HG03025 (cell line): ENCODE data around the gene HOXD1.

ENCODE experiments used
- ATAC-seq: cut with Tn5 transposase; IDR thresholded peaks from one replicate; pipeline ENCODE4 v1.9.1; 2021; ENCODE audit warnings: mild to moderate bottlenecking, moderate library complexity; ENCODE audit not compliant: unreplicated experiment, low FRiP score

The HOXD1 gene

DNA sequence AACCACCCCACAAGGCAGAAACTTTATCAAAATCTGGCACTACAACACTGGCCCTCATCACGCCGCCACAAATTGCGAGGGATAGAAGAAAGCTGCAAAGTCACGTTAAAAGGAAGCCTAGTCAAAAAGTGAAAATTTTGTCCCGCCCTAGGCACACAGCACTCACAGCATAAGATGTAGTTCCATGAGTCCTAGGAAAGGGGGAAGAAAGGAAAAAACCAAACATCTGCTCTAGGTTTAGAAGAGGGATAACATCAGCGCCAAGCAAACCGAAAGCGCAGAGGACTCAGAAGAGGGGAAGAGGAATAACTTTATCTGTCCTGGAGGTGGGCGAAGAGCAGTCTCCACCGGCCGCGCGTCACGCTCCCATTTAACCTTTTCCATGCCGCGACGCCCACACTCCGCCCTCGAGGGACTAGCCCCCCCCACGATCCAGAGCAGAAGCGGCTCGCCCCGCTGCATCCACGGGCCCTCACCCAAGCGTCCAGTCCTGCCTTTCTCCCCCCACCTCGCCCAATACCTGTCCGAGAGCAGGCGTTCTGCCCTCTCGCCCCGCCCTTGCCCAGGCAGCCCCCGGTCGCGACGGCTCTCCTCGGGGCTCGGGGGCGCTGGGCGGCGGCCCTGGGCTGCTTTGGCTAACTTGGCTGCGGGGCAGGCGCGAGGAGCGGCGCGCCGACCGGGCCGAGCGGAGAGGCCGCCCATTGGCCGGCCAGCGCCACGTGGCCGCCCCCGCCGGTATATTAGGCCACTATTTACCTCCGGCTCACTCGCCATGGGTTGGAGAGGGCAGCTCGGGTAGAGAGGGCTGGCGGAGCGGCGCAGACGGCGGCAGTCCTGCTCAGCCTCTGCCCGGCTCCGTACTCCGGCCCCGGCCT is at the start of gene HOXD1:
HOXD1 (plus strand) TSS at position 770 of the 875 bp plus-strand sequence. CDS start 134 bp downstream, outside the sequence.
- ATAC-seq, result no peak

DNA sequence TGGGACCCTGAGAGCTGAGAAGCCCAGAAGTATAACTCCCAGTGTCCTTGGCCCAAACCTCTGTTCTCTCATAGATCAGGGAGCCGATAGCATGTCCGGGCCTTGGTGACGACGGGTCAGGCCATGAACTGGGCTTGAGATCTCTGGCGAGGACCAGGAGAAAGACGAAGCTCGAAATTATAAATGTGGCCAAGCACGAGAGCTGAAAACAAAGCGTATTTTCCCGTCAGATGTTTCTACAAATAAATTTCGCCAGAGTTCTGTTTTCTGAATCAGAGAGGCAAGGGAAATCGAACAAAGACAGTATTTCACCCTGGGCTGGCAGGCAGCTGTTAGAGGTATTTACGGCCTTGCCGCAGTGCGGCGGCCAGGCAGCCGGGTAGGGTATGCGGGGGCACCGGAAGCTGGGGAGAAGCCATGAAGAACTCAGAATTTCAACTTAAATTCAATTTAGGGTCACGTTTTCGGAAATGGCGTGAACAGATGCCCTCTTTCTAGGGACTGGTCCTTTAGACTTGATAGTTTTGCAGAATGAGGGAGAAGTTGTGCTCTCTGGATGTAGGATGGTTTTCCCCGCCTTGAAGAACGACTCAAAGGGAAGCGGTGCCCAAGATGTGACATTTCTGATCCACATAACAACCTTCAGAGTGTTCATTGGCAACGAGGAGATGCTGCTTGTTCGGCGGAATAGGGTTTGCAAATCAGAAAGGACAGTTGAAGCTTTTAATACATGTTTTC is 49.4 kb upstream of the HOXD1 start:
- no peak for ATAC-seq

DNA sequence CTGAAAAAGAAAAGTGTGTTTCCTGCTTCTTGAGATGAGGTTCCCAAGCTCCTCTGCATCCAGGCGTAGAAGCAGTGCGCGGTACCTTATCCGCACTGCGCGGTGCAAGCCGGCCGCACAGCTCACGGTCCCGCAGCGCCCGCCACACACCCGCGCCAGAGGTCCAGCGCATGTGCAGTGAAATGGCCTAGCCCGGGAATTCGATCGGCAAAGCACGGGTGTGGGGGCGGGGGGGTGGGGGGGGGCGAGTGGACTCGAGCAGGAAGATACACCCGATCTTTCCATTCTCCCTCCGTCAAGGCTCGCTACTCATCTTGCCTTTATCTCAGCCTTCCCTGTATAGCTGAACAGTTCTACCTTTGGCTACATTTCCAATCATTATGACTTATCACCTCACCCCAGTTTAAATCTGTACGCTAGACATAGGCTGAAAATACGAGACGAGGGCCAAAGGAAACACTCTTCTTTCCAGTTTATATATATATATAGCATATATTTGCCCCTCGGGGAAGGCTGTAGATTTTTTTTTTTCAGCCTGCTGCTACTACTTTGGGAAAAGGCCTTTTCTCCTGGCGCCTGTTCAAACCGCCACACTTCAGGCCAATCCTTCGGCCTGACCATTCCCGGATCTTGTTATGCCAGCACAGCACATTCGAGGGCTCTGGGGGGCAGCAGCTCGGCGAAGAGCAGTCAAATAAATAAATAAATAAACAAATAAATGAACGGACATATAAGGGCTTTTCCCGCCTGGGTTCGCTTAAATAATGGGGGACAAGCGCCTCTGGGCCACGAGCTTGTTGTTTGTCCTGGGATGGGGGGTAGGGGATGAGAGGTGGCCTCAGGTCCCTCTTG is 48.6 kb upstream of the HOXD1 start:
- ATAC-seq, result no peak

DNA sequence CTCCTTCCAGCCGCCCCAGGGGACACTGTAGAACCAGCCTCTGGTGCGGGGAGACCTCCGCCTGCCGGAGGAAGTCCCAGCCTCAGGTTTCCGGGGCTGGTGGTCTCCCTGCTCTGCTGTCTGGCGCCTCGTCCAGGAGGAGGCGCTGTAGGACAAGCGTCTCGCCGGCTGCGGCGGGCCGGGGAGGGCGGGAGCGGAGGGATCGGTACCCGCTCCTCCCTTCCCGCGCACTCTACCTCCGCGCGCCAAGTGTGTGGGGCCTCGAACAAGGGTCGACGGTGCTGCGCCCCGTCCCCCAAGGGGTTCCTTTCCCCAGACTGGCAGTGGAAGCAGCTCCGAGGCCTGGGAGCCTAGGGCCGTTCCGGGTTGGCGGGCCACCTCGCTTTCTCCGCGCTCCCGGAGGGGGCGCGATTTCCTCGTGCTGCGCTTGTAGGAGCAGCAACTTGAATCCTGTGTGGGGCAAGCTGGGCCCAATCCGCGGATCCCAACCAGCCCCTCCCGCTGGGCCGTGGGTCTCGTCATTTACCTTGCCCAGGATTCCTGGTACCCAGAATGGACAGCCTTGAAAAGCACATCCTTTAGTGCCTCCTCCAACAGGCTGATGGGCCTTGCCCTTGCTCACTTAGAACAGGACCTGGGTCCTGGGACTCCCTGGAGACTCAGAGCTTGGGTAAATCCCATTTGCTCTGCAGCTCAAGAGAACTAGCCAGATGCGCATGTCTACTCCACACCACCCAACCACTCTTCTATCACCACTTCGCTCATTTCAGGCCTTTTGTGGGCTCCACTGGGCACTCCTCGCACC is 47.8 kb upstream of the HOXD1 start:
- ATAC-seq, result peak; percentile 88

DNA sequence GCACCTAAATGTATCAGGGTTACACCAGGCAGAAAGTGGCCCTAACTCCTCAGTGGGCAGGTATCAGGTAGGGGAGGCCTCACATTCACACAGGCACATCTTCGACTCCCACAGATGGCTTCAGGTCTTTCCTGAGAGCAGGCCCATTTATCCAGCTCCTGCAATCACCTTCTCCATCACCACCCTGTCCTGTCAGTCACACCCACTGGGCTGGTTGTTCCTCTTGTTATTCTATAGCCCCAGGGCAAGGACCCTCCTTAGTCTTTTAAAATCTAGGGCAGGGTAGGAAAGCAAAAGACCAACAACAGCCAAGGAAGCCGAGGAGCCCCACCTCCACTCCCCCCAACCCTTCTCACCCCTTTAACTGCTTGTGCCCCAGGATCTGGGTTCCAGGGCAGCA is 46.2 kb upstream of the HOXD1 start:
- ATAC-seq, result no peak

DNA sequence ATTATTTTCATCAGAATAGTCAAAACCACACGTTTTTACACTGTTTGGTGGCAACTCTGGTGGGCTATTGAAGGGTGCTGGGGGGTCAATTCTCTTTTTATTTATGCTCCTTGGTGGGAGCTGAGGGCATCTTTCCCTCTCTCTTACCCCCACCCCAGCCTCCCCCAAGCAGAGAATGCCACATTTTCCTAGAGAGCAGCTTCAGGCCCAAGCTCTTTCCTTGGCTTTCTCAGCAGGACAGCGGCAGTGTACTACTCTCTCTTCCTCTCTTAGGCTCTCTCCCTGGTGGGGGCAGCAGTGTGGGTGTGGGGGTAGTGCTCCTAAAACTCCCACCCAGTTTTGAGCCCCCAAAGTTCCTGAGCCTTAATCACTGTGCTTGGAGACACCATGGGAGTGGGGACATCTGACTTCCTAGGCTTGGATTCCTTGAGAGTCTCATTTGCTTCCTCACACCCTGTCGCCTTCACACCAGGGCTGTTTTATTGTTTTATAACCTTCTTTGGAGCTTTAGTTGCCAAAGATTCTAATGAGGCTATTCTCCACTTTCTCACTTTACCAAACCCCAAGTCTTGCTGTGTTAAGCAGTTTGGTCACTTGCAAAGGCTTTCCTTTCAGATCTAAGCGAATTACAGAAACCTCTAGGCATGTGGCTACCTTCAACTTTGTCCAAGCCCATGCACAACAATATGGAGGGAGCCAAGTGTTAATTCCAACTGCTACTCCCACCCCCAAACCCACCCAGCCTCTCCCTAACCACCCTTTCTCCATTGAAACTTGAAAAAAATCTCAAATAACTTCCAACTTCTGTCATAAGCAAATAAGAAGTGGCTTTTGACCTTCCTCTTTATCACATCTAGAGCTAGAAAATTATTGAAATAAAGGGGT is 43.1 kb upstream of the HOXD1 start:
- no peak for ATAC-seq

DNA sequence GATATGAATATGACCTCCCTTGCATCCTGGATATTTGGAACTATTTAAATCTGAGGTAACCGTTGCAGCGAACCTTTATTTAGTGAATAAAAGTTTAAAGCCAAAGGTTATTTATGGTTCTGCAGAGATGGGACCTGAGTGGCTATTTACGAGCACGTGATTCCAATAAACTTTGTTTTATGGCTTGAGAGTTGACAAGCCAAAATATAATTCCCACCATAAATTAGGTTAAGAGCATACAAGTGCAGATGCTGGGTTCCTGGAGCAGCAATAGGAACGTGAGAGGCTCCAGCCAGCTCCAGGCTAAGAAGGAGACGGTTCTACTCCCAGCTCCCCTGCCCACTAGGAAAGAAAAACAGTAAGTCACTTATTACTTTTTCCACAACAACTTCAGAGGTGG is 42.4 kb upstream of the HOXD1 start:
- ATAC-seq, result no peak

DNA sequence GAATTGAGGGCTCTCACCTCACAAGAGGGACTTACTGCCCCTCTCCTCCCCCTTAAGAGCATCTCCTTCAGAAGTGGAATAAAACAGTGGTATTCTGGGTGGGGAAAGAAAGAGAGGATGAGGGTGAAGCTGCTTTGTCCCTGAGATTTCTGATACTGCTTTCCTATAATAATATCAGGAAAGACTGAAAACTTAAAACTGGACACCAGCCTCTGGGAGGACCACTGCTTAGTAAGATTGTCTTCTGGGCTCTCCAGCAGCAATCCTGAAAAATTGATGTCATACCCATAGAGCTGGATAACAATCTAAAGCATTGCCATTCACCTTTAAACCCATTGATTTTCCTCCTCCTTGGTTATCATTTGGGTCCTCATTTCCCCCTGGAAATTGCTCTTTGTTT is 41.8 kb upstream of the HOXD1 start:
- ATAC-seq, result no peak

DNA sequence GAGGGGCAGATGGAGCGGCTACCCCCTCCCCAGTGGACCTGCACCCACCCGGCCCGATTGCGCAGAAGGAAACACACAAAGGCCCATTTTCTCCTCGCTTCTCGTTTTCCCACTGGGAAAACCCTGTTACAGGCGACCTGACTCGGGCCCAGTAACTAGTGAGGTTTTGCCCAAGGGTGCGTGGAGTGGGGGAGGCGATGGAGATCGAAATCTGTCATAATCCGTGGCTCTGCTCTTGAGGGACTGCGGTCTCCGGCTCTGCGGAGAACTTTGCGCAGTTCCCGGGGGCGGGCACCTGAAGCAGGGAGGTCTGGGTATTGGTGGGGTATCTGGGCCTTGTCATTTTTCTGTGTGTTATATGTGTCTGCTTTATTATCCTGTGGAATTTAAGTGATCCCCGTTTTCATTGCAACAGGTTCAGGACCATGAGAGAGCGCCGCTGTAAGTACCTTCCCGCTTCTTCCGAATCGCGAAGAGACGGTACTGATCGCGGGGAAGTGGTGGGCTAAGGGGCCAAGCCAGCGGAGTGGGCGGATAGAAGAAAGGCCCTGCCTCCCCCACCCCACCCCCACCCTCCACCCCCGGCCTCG is 41.2 kb upstream of the HOXD1 start:
- ATAC-seq, result no peak

DNA sequence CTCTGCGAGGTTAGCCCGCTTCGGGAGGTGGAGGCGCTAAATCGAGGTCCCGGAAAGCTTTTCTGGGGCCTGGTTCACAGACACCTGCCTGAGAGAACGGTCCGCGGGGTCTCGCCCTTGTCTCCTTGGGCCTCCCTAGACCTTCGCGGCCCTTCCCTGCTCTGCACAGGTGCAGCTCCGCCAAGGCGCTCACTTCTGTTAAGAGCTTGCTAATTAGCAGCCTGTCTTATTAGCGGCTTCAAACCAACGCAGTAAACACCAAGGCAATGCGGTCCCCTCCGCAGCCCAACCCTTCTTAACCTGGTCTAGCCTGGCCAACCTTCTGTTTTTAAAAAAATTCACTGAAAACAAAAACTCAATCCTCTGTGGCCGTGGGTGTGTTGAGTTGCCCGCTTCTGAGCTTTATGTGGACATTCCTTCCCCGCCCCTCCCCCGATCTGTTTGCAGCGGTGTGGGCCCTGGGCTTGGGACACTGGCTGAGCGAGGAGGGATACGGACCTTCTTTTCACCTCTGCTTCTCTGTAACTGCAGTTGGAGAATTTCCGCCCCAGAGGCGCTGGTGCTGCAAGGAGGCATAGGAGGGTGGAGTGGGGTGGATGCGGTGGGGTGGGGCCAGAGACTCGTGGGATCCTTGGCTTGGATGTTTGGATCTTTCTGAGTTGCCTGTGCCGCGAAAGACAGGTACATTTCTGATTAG is 40.5 kb upstream of the HOXD1 start:
- no peak for ATAC-seq

DNA sequence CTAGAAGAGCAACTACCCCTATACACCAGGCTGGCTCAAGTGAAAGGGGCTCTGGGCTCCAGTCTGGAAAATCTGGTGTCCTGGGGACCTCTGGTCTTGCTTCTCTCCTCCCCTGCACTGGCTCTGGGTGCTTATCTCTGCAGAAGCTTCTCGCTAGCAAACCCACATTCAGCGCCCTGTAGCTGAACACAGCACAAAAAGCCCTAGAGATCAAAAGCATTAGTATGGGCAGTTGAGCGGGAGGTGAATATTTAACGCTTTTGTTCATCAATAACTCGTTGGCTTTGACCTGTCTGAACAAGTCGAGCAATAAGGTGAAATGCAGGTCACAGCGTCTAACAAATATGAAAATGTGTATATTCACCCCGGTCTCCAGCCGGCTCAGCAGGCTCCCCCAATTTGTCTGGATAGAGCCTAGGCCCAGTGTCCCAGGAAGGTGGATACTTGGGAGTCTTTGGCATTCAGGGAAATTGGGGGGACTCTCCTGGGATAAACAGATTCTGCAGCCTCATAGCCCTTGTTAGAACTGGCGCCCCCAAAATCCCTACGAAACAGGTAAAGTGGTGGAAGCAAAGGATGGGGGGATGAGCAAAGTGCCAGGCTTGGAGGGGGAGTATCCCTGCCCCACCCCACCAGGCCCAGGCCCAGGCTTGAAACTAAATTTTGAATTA is 39.6 kb upstream of the HOXD1 start:
- no peak for ATAC-seq

DNA sequence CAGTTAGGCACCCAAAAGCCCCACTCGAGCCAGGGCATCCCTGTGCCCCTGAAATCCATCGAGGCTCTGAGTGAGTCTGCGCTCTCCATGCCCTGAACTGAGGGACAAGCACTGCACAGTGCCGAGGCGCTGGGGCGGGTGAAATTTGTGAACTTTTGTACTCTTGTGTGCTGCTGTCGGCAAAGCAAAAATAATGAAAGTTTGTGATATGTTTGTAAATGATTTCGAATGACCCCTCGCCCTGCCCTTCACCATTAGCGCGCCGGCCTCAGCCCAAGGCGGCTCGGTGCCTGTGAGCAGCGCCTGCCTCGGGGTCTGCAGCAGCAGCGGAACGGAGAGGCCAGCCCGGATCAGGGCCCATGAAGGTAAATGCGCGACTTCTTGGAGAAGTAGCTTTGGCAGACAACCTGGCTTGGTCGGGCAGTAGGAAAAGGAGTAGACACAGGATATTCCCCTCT is 39.0 kb upstream of the HOXD1 start:
- ATAC-seq, result no peak

DNA sequence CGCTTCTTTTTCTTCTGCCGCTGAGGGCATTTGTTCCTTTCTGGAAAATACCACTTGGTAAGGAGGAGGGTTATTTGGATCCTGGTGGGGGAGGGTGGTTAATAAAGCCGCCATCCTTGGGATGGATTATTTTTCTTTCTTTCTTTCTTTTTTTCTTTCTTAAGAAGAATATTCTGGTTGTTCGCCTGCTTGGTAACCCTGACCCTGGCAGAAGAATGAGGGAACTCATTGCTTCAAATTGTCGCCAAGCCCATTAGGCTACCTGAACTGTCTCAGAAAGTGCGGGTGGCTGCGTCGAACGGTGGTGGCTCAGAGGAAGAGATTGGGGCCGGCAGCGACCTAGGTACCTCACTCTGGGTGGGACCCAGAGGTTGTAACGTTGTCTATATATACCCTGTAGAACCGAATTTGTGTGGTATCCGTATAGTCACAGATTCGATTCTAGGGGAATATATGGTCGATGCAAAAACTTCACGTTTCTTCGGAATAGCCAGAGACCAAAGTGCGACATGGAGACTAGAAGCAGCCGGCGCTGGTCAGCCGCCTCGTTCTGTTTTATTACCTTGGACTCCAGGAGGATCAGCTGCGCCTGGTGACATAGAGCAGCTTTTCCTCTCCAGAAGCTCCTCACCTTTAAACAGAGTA is 38.4 kb upstream of the HOXD1 start:
- ATAC-seq, result no peak

DNA sequence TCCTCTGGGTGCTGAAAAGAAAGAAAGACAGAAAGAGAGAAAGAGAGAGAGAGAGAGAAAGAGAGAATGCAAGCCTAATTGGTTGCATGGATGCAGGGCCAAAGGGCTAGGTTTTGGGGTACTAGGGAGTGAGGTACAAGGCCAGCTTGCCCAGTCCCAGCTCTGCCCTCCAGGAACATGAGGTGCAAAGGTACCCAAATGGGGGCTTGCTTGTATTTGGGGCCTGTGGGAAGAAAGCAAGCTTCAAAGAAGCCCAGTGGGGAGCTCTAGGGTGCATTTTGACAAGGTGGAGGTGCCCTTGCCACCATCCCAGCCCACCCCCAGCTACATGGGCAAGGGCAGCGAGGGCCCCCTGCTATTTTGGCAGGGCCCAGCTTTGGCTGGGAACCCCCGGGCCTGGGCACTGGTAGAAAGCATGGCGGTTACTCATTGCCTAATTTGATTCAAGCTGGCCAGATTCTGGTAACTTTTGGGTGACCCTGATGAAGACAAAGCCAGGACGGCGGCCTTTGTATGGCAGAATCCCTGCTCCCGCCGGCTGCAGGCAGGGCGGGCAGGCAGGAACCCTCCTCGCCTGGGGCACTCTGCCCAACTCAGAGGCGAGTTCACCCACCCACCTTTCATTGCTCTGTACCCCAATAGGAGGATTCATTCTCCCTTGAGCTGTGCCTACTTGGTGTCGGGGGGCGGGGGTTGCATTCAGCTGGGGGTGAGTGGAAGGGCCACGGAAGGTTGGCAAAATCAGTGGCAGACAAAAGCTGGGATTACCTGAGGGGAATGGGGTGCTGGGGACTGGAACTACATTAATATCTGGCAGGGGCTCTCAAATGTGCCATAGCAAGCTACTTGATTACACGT is 37.7 kb upstream of the HOXD1 start:
- ATAC-seq, result no peak

DNA sequence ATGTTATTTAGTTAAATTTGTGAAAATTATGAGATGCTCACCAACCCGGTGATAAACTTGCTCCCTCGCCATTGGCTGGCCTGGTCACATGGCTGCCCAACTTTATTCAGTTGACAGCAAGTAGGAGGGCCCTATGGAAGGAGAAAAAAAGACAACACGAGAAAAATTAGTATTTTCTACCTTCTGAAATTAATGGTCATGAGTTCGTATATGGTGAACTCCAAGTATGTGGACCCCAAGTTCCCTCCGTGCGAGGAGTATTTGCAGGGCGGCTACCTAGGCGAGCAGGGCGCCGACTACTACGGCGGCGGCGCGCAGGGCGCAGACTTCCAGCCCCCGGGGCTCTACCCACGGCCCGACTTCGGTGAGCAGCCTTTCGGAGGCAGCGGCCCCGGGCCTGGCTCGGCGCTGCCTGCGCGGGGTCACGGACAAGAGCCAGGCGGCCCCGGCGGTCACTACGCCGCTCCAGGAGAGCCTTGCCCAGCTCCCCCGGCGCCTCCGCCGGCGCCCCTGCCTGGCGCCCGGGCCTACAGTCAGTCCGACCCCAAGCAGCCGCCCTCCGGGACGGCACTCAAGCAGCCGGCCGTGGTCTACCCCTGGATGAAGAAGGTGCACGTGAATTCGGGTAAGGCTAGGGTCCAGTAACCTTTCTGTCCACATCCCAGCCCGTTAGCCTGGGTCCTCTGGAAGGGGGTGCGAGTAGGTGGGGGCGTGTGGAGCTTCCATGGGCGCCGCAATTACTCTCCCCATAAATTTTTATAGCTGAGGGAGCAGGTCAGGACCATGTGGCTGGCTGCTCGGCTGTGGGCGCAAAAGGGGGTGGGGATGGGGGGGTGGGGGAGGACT is 36.8 kb upstream of the HOXD1 start, which contains the start of gene HOXD4:
HOXD4 (plus strand) TSS at position 109 of the 846 bp plus-strand sequence; CDS start at position 193, 84 bp downstream.
- ATAC-seq, result no peak
